ENCODE results near the gene ATF2. TPM values are rescaled to one million over a fixed set of nuclear protein-coding genes. Genes with fewer than 3 reads are reported as not detected.

Gene ATF2
- total RNA-seq, 2 donors from 2014 or later = 32.4 to 46.4 TPM

DNA sequence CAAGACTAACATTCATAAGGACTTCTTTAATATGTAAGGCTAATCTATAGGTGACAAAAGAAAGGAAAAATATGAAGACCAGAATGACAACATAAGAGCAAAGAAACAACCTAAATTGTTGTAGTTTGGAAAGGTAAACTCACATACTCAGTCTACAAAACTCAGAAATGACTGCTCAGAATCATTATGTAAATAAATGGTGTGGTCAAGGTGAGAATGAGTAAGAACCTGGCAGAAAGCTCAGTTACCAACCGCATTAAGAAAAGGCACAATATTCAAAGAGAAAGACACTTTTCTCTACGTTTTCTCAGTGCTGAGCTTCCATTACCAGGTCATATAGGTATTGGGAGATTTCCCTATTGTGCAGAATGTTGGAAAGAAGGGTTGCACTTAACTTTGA, 15.8 kb downstream of the ATF2 start:
- H3K9me3 ChIP-seq = no peaks in the 10 kb centered on the region
- H3K4me1 ChIP-seq = no peaks in the 10 kb centered on the region
- TF ChIP-seq, protein P1, sequence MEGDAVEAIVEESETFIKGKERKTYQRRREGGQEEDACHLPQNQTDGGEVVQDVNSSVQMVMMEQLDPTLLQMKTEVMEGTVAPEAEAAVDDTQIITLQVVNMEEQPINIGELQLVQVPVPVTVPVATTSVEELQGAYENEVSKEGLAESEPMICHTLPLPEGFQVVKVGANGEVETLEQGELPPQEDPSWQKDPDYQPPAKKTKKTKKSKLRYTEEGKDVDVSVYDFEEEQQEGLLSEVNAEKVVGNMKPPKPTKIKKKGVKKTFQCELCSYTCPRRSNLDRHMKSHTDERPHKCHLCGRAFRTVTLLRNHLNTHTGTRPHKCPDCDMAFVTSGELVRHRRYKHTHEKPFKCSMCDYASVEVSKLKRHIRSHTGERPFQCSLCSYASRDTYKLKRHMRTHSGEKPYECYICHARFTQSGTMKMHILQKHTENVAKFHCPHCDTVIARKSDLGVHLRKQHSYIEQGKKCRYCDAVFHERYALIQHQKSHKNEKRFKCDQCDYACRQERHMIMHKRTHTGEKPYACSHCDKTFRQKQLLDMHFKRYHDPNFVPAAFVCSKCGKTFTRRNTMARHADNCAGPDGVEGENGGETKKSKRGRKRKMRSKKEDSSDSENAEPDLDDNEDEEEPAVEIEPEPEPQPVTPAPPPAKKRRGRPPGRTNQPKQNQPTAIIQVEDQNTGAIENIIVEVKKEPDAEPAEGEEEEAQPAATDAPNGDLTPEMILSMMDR (IDR thresholded peaks at IDR 0.05) = no peak
- no peak overlapping the region for H3K27ac ChIP-seq
- no peaks in the 10 kb centered on the region for H3K36me3 ChIP-seq
- no peak overlapping the region for H3K9ac ChIP-seq (ENCODE audit: low read depth in 2 of 2, low read length in 2 of 2)
- DNase-seq = no peak
- no peaks in the 10 kb centered on the region for H3K27me3 ChIP-seq
- no peak overlapping the region for H3K4me3 ChIP-seq
- intact Hi-C loops (cut with DNase I) = no loop called here

DNA sequence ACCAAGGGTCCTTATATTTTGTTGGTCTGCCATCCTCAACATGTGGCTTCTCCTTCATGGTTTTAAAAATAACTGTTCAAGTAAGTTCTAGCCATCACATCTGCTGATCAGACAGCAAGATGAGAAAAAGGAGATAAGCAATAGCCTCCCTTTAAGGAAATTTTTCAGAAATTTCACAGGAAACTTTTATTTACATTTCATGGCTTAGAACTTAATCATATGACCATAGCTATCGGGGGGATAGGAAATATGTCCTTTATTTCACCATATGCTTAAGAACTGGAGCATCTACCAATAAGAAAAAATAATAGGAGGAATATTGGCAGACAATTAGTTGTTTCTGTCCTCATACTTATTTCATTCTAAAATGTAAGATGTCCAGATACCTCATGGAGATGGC, 16.2 kb downstream of the ATF2 start:
- Histone ChIP-seq H3K9me3 (no peaks in the 10 kb centered on the region), H3K27me3 (no peaks in the 10 kb centered on the region), H3K27ac (no peak overlapping the region), H3K4me1 (no peaks in the 10 kb centered on the region), H3K36me3 (no peaks in the 10 kb centered on the region), H3K4me3 (no peak overlapping the region), H3K9ac (ENCODE audit: low read depth in 2 of 2, low read length in 2 of 2) (no peak overlapping the region)
- TF ChIP-seq, protein P1 (IDR thresholded peaks at IDR 0.05) = no peak
- no peak for DNase-seq
- intact Hi-C loops (cut with DNase I) = no loop called here

DNA sequence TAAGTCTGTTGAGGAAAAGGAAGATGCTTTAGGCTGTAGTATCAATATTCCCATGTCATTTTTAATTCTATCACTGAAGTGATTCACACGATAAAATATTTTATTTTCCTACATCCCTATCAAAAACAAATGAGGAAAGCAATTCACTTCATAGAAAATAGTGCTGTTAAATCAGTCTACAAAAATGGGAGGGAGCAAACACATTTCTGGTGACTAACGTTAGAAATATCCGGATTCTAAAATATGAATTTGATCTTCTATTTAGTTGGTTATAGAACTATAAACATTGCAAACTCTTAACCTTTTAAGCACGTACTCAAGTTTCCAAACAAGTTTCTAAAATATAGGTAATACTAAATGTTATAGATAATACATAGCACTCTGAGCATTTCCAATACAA, 20.8 kb downstream of the ATF2 start:
- no peak overlapping the region for H3K27ac ChIP-seq
- no peaks in the 10 kb centered on the region for H3K36me3 ChIP-seq
- no peaks in the 10 kb centered on the region for H3K9me3 ChIP-seq
- H3K4me3 ChIP-seq = no peak overlapping the region
- no peaks in the 10 kb centered on the region for H3K27me3 ChIP-seq
- no peaks in the 10 kb centered on the region for H3K4me1 ChIP-seq
- no peak for DNase-seq
- intact Hi-C loops (cut with DNase I) = no loop called here
- TF ChIP-seq, protein P1 (IDR thresholded peaks at IDR 0.05) = no peak
- H3K9ac ChIP-seq (ENCODE audit: low read depth in 2 of 2, low read length in 2 of 2) = no peak overlapping the region

DNA sequence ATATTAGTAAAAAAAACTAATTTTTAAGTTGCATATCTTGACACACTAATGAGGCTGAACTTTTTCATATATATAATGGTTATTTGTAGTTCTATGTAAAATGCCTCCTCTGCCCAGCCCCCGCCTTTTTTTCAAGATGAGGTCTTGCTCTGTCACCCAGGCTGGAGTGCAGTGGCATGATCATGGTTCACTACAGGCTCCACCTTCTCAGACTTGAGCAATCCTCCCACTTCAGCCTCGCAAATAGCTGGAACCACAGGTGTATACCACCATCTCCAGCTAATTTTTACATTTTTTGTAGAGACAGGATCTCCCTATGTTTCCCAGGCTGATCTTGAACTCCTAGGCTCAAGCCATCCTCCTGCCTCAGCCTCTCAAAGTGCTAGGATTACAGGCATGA, 24.3 kb downstream of the ATF2 start:
- Histone ChIP-seq H3K9ac (ENCODE audit: low read depth in 2 of 2, low read length in 2 of 2) (no peak overlapping the region), H3K36me3 (no peaks in the 10 kb centered on the region), H3K27me3 (no peaks in the 10 kb centered on the region), H3K4me1 (no peaks in the 10 kb centered on the region), H3K9me3 (no peaks in the 10 kb centered on the region), H3K4me3 (no peak overlapping the region), H3K27ac (no peak overlapping the region)
- DNase-seq = no peak
- intact Hi-C loops (cut with DNase I) = no loop called here
- TF ChIP-seq, protein P1 (IDR thresholded peaks at IDR 0.05) = no peak

DNA sequence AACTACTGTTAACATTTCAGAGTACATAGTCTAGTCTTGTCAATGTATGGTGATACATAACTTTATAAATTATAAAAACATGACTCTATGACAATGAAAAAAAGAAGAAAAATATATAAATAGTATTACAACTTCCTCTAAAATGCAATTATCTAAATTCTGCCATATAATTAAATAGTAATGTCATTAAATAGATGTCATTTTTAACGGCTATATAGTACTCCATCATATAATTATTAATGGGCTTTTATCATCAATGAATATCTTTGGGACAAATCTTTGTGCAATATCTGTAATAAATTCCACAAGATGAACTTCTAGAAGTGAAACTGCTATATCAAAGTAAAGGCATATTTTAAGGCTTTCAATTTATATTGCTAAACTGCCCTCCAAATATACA, 24.8 kb downstream of the ATF2 start:
- TF ChIP-seq, protein P1 (IDR thresholded peaks at IDR 0.05) = no peak
- Histone ChIP-seq H3K27me3 (no peaks in the 10 kb centered on the region), H3K36me3 (no peaks in the 10 kb centered on the region), H3K4me3 (no peak overlapping the region), H3K9me3 (no peaks in the 10 kb centered on the region), H3K27ac (no peak overlapping the region), H3K9ac (ENCODE audit: low read depth in 2 of 2, low read length in 2 of 2) (no peak overlapping the region), H3K4me1 (no peaks in the 10 kb centered on the region)
- intact Hi-C loops (cut with DNase I) = no loop called here
- no peak for DNase-seq

DNA sequence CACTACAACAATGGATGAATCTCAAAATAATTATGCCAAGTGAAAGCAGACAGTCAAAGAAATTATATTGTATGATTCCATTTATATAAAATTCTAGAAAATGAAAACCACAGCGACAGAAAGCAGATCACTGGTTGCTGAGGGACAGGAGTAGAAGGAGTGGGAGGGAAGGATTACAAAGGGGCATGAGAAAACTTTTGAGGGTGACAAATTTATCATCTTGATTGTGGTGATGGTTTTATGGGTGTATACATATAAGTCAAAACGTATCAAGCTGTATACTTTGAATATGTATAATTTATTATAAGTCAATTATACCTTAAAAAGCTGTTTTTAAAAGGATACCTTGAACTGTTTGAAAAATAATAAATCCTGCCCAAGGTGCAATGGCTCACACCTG, 27.7 kb downstream of the ATF2 start:
- no peak overlapping the region for H3K9ac ChIP-seq (ENCODE audit: low read depth in 2 of 2, low read length in 2 of 2)
- H3K4me1 ChIP-seq = peaks cover 5% of the 10 kb centered on the region
- no peak for DNase-seq
- H3K9me3 ChIP-seq = no peaks in the 10 kb centered on the region
- TF ChIP-seq, protein P1 (IDR thresholded peaks at IDR 0.05) = no peak
- no peaks in the 10 kb centered on the region for H3K27me3 ChIP-seq
- H3K36me3 ChIP-seq = peaks cover 4% of the 10 kb centered on the region
- H3K4me3 ChIP-seq = no peak overlapping the region
- intact Hi-C loops (cut with DNase I) = no loop called here
- no peak overlapping the region for H3K27ac ChIP-seq
